Measurements from ENCODE around the gene MZB1.
"Not testable (repeated sequence)": the region's sequence is repeated elsewhere in the genome, so short reads cannot be mapped to it uniquely, and the experiment has no call there.

The MZB1 gene

DNA sequence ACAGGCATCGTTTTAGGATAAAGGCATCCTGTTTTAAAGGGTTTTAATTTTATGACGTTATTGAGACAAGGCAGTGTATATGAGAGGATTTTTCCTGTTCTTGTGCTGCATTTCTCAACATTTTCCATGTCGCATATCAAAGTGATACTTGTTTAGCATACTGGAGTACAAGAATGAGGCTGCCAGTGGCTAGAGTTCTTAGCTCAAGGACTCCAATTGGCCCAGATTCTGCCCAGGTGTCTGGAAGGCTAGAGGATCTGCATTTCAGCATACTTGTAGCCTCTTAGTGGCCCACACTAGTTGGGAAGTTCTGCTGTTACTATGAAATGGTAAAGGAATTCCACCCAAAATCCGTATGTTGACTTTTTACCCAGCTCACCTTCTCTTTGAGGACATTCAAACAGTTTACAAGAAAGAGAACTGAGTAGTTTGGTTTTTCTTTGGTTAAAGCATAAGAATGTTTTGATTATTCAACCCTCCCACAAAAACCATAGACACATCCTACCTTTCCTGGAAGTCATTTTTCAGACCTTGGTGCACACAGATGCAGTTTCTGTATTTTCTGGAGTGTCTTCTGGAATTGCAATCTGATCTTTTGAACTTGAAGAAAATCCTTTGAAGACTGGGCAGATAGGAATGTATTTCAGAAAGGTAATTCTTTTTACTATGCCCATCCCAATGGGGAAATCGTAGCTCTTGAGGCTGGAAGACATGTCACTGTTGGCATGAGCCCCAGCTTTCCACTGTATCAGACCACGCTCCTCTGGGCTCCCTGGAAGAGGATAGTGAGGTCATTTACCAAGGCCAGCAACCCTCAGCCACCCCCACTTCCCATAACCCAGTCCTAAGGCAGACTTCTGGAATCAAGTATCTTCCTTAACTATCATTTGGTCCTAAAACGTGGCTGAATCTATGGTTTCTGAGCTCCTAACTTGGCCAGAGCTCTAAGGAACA is 18.0 kb downstream of the MZB1 start:
- DNase-seq: no peak

- DNase-seq: no peak
These were observed 20.5 kb downstream of the MZB1 start for GRCh38 chr5:139369181-139369580.

GRCh38 chr5:139368613-139369012 is 21.1 kb downstream of the MZB1 start:
- DNase-seq: no peak

DNA sequence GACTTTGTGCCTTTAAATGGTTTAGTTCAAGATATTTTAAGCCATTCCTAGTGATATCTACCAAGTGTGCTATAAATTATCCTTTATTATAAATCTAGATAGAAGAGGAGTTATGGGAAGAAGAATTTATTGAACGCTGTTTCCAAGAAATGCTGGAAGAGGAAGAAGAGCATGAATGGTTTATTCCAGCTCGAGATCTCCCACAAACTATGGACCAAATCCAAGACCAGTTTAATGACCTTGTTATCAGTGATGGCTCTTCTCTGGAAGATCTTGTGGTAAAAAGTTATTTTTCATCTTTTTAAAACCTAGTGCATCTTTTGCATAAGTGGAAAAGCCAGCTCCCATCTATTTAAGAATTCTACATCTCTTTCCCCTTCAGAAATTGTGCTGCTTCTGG is 25.2 kb downstream of the MZB1 start:
- no peak for DNase-seq

- no peak for DNase-seq
These were observed 25.8 kb downstream of the MZB1 start for GRCh38 chr5:139363937-139364336.

DNA sequence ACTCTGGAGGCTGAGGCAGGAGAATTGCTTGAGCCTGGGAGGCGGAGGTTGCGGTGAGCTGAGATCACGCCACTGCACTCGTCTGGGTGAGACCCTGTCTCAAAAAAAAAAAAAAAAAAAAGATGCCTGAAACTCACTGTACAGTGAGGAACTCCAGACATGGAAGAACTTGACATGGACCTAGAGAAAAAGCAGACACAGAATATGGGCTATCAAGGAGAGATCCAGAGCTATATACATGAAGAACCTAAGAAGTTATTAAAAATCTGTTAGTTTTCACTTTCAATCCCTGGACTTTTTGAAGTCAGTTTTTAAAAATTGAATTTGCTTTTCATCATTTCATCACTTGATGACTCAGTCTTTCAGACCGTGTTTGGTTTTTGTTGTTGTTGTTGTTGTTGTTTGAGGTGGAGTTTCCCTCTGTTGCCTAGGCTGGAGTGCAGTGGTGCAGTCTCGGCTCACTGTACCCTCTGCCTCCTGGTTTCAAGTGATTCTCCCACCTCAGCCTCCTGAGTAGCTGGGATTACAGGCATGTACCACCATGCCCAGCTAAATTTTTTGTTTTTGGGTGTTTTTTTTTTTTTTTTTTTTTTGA is 27.8 kb downstream of the MZB1 start:
- no peak for DNase-seq

DNA sequence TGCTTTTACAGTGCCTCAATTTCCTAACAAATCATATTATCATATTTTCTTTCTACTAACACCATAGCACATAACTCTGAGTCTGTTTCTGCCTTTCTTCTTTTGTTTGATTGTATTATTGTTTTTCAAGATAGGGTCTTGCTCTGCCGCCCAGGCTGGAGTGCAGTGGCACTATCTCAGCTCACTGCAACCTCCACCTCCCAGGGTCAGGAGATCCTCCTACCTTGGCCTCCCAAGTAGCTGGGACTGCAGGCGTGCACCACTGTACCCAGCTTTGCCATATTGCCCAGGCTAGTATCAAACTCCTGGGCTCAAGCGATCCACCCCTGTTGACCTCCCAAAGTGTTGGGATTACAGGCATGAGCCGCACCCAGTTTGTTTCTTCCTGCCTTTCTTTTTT is 29.3 kb downstream of the MZB1 start:
- DNase-seq: no peak

DNA sequence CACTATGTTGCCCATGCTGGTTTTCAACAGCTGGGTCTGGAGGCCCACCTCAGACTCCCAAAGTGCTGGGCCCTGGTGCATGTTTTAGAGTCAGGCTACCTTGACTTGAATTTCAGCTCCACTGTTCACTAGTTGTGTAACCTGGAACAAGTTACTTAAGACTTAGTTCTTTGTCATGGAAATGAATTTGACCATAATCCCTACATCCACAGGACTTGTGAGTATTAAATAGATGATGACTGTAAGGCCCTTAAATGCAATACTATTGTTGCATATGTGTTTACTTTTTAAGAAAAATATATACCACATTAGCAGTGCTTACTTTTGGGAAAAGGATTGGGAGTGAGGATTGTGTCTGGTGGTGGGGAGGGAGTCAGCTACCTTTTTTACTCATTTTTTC is 31.6 kb downstream of the MZB1 start:
- no peak for DNase-seq

DNA sequence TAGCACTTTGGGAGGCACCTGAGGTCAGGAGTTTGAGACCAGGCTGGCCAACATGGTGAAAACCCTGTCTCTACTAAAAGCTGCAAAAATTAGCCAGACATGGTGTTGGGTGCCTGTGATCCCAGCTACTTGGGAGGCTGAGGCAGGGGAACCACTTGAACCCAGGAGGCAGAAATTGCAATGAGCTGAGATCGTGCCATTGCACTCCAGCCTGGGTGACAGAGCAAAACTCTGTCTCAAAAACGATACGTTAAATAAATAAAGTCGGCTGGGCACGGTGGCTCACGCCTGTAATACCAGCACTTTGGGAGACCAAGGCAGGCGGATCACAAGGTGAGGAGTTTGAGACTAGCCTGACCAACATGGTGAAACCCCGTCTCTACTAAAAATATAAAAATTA is 33.8 kb downstream of the MZB1 start:
- DNase-seq: not testable (repeated sequence)

GRCh38 chr5:139354186-139354585 is 35.5 kb downstream of the MZB1 start:
- DNase-seq: no peak

DNA sequence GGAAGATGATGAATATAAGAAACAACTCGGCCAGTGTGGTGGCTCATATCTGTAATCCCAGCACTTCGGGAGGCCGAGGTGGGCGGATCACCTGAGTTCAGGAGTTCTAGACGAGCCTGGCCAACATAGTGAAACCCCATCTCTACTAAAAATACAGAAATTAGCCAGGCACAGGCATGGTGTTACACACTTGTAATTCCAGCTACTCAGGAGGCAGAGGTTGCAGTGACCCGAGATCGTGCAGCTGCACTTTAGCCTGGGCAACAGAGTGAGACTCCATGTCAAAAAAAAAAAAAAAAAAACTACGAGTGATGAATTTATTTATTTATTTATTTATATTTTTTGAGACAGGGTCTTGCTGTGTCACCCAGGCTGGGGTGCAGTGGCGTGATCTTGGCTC is 41.9 kb downstream of the MZB1 start:
- DNase-seq: not testable (repeated sequence)

- not testable (repeated sequence) for DNase-seq
These were observed 44.3 kb downstream of the MZB1 start for GRCh38 chr5:139345442-139345841.

GRCh38 chr5:139344177-139344576 is 45.5 kb downstream of the MZB1 start:
- no peak for DNase-seq

DNA sequence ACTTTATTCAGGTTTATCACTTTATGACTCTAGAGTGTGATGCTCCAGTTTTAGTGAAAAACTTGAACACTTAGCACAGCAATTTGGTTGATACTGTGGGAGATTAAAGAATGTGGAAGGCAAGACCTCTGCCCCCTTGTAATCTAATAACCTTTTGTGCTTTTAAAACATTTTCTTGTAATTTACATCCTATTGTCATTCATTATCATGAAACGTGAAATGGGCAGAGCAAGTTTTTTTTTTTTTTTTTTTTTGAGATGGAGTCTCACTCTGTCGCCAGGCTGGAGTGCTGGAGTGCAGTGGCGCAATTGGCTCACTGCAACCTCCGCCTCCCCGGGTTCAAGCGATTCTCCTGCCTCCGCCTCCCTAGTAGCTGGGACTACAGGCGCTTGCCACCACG is 46.2 kb downstream of the MZB1 start:
- DNase-seq: no peak

DNA sequence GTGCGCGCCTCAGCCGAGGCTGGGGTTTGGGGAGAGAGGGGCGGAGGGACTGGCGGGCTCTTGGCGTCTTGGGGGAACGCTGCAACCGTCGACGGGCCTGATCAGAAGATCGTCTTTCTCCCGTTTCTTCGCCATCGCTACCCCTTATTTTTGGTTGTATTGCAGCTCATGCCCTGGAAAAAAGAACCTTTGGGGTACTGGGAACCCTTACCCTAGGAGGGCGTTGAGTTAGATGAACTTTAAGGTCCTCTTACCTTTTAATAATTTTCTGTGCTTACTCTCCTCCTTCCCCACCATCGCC is 47.3 kb downstream of the MZB1 start:
- DNase-seq: no peak

DNA sequence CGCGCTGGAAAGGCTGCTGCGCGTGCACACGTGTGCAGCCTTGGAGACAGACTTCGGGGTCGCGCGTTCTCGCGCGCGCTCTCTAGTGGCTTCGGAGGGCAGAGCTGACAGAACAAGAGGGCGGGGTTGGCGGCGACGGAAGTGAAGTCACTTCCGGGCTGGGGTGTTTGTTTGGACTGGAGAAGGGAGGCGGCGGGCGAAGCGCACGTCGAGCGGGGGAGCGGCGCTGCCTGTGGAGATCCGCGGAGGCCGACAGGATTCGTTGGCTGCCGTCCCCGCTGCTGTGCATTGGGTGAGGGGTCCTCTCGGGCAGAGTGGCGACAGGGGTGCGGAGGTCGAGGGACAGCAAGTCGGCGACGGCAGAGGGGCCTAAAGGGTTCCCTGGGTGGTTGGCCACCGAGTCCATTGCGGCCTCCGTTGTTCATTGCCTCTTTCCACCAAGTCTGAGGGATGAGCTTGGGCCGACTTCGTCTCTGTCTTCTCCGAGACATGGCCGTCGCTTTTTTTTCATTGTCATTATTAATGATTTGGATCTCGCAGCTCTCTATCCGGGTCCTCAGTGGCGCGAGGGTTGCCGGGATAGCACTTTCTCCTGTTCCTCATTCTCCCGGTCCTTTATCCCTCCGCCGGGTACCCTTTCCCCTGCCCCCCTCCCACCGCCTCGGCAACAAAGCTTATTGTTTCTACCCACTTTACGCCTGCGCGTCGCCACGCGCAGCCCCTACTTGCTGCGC is 47.9 kb downstream of the MZB1 start, which contains the start of gene PAIP2:
Gene PAIP2 (plus strand): TSS at position 166 of the 734 bp plus-strand sequence. CDS start 21,931 bp downstream, outside the sequence.
- peak; percentile 99 for DNase-seq

DNA sequence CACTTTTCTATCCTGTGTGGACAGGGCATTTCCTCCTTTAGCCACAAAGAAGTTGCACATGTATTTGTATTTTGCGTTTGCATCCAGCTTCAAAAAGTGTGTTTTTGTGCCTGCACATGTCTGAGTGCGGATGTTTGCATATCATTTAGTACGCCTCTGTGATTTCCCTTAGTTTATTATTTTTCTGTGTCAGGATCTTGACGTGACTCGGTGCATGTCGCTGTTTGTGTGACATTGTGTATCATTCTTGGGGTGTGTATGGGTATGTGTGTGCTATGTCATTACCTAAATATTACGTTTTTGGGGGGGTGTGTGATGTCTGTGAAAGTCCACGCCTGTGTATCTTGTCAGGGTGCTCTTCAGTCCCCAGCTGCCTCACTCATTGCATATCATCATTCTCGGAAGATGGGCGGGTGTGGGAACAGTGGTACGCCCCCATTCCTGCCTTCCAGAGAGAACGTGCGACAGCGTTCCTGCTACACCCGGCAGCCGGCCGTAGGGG is 48.5 kb downstream of the MZB1 start:
- no peak for DNase-seq

DNA sequence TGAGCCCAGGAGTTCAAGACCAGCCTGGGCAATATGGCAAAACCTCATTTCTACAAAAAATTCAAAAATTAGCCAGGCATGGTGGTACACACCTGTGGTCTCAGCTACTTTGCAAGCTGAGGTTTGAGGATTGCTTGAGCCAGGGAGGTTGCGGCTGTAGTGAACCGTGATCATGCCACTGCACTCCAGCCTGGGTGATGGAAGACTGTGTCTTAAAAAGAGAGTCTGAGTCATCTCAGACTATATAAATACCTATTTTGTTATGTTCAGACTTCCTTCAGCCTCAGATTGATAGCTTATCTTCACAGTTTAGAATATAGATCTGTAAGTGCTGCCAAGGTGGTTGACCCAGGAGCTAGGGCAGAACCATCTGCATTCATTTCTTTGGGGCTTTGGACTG is 49.7 kb downstream of the MZB1 start:
- DNase-seq: no peak

Measured in eye (tissue), 1 donor.